ENCODE data around the gene NAMPT. TPM values are rescaled to one million over a fixed set of nuclear protein-coding genes. Genes with fewer than 3 reads are reported as not detected.
"Not testable (repeated sequence)": the region's sequence is repeated elsewhere in the genome, so short reads cannot be mapped to it uniquely, and the experiment has no call there.

NAMPT gene
- total RNA-seq, 4 donors from 2014 or later: 60.5 to 299 (median 121) TPM

DNA sequence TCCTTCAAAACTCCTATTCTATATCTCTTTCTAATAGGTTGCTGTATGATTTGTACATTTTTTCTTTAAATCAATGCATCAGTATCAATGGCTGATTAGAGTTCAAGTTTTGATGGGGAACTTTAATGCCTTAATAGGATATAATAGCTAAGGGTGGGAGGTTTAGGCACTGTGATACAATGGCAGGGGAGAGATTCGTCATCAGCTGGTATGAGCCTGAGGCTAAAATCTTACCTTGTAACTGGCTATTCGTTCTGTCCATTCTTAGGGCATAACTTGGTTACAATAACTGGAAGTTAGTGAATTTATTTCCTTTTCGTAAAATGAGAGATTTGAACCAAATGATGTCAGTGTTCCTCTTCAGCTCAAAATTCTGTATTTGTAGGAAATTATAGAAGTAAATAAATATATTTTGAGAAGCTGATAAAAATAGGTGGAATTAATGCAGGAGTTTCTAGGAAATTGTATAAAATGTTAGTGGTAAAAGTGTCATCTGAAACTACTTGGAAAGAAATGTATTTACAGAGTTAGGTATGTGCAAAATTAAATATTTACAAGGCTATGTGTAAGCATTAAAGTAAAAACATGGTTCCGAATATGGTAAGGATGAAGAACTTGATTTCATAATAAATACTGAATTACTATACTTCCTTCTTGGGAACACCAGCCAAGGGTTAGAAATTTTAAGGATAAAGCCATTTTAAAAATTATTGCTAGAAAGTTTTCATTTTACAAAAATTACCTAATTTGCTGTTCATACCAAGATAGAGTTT is 27.5 kb upstream of the NAMPT start:
- no peak overlapping the region for H3K4me3 ChIP-seq (replicated peaks in 1 of 3)
- intact Hi-C loops (cut with DNase I): no loop called here
- no peaks in the 10 kb centered on the region for H3K36me3 ChIP-seq
- H3K27ac ChIP-seq: no peak overlapping the region
- DNase-seq: no peak
- H3K4me1 ChIP-seq: no peaks in the 10 kb centered on the region
- no peaks in the 10 kb centered on the region for H3K9me3 ChIP-seq
- 86 to 89% methylated on average over 4 of the region's 4 CpGs for WGBS, 2 donors
- no peaks in the 10 kb centered on the region for H3K27me3 ChIP-seq
- no peak for TF ChIP-seq POLR2A (IDR thresholded peaks at IDR 0.05)
- TF ChIP-seq, protein P1, sequence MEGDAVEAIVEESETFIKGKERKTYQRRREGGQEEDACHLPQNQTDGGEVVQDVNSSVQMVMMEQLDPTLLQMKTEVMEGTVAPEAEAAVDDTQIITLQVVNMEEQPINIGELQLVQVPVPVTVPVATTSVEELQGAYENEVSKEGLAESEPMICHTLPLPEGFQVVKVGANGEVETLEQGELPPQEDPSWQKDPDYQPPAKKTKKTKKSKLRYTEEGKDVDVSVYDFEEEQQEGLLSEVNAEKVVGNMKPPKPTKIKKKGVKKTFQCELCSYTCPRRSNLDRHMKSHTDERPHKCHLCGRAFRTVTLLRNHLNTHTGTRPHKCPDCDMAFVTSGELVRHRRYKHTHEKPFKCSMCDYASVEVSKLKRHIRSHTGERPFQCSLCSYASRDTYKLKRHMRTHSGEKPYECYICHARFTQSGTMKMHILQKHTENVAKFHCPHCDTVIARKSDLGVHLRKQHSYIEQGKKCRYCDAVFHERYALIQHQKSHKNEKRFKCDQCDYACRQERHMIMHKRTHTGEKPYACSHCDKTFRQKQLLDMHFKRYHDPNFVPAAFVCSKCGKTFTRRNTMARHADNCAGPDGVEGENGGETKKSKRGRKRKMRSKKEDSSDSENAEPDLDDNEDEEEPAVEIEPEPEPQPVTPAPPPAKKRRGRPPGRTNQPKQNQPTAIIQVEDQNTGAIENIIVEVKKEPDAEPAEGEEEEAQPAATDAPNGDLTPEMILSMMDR (IDR thresholded peaks at IDR 0.05): no peak

- Histone ChIP-seq H3K4me1 (no peaks in the 10 kb centered on the region), H3K9me3 (no peaks in the 10 kb centered on the region), H3K27ac (no peak overlapping the region), H3K27me3 (no peaks in the 10 kb centered on the region), H3K36me3 (no peaks in the 10 kb centered on the region), H3K4me3 (replicated peaks in 1 of 3) (no peak overlapping the region)
- DNase-seq: no peak
- TF ChIP-seq, protein P1 (IDR thresholded peaks at IDR 0.05): no peak
- no peak for TF ChIP-seq POLR2A (IDR thresholded peaks at IDR 0.05)
- intact Hi-C loops (cut with DNase I): no loop called here
These were observed 24.6 kb upstream of the NAMPT start for GRCh38 chr7:106309362-106309761.

GRCh38 chr7:106306256-106306655 is 21.5 kb upstream of the NAMPT start:
- H3K9me3 ChIP-seq: no peaks in the 10 kb centered on the region
- TF ChIP-seq, protein P1 (IDR thresholded peaks at IDR 0.05): no peak
- TF ChIP-seq POLR2A (IDR thresholded peaks at IDR 0.05): no peak
- no peaks in the 10 kb centered on the region for H3K4me1 ChIP-seq
- 86 to 89% methylated on average over 3 of the region's 3 CpGs for WGBS, 2 donors
- H3K4me3 ChIP-seq (replicated peaks in 1 of 3): no peak overlapping the region
- intact Hi-C loops (cut with DNase I): no loop called here
- H3K27me3 ChIP-seq: no peaks in the 10 kb centered on the region
- no peak for DNase-seq
- H3K36me3 ChIP-seq: no peaks in the 10 kb centered on the region
- H3K27ac ChIP-seq: no peak overlapping the region

DNA sequence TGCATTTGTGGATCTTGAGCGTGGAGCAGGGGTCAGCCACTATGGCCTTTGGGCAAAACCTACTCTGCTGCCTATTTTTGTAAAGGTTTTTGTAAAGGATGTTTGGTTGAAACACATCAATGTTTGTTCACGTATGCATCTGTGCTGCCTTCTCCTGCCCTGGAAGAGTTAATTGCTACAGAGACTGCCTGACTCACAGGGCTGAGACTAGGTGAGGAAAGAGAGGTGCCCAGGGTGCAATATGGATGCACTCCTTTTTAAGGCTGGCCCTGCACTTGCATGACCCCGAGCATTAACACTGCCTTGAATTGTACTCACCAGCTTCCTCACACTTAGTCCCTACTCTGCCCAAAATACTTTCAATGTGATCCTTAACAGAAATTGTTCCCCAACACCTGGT is 20.9 kb upstream of the NAMPT start:
- no peak for DNase-seq
- Histone ChIP-seq H3K27me3 (no peaks in the 10 kb centered on the region), H3K4me1 (no peaks in the 10 kb centered on the region), H3K36me3 (no peaks in the 10 kb centered on the region), H3K4me3 (replicated peaks in 1 of 3) (no peak overlapping the region), H3K9me3 (no peaks in the 10 kb centered on the region), H3K27ac (no peak overlapping the region)
- TF ChIP-seq, protein P1 (IDR thresholded peaks at IDR 0.05): no peak
- no peak for TF ChIP-seq POLR2A (IDR thresholded peaks at IDR 0.05)
- 75 to 79% methylated on average over 3 of the region's 3 CpGs for WGBS, 2 donors
- intact Hi-C loops (cut with DNase I): no loop called here

DNA sequence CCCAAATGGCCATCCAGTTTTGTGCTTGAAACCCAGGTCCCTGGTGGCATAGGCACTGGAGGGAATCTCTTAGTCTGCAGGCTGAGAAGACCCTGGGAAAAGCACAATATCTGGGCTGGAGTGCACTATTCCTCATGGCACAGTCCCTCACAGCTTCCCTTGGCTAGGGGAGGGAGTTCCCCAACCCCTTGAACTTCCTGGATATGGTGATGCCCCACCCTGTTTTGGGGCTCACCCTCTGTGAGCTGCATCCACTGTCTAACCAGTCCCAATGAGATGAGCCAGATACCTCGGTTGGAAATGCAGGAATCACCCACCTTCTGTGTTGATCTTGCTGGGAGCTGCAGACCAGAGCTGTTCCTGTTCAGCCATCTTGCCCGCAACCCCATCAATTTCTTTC is 19.8 kb upstream of the NAMPT start:
- Histone ChIP-seq H3K27ac (no peak overlapping the region), H3K4me1 (no peaks in the 10 kb centered on the region), H3K4me3 (replicated peaks in 1 of 3) (no peak overlapping the region), H3K36me3 (no peaks in the 10 kb centered on the region), H3K27me3 (no peaks in the 10 kb centered on the region), H3K9me3 (no peaks in the 10 kb centered on the region)
- no peak for DNase-seq
- WGBS, 2 donors: 81 to 88% methylated on average over 2 of the region's 2 CpGs
- TF ChIP-seq POLR2A (IDR thresholded peaks at IDR 0.05): no peak
- TF ChIP-seq, protein P1 (IDR thresholded peaks at IDR 0.05): no peak
- intact Hi-C loops (cut with DNase I): no loop called here

- DNase-seq; H3K36me3 ChIP-seq; intact Hi-C loops (cut with DNase I); H3K27me3 ChIP-seq; H3K4me3 ChIP-seq (replicated peaks in 1 of 3); H3K4me1 ChIP-seq; H3K9me3 ChIP-seq; H3K27ac ChIP-seq: not testable (repeated sequence)
- 84 to 94% methylated on average over 2 of the region's 4 CpGs for WGBS, 2 donors
These were observed 13.8 kb upstream of the NAMPT start for GRCh38 chr7:106298631-106299030.

GRCh38 chr7:106298155-106298554 is 13.4 kb upstream of the NAMPT start:
- intact Hi-C loops (cut with DNase I); H3K4me1 ChIP-seq; H3K9me3 ChIP-seq; H3K4me3 ChIP-seq (replicated peaks in 1 of 3); H3K27me3 ChIP-seq; H3K27ac ChIP-seq; DNase-seq; H3K36me3 ChIP-seq: not testable (repeated sequence)
- WGBS, 2 donors: 92 to 100% methylated on average over 1 of the region's 4 CpGs

All from thyroid gland (tissue), 4 donors.